Kasumi-1 (cell line): ENCODE measurements around the gene PPFIA1.
"Not testable (repeated sequence)": the region's sequence is repeated elsewhere in the genome, so short reads cannot be mapped to it uniquely, and the experiment has no call there.

Experiments
- DNase-seq, 2 experiments: peaks; one replicate each; lab custom pipeline; 2025; lab: John Stamatoyannopoulos, UW

PPFIA1 gene

GRCh38 chr11:70251659-70252321 is 18.7 kb upstream of the PPFIA1 start:
- DNase-seq, result no peak

- DNase-seq, result no peak
These were observed 17.6 kb upstream of the PPFIA1 start for GRCh38 chr11:70252844-70253243.

GRCh38 chr11:70255477-70256116 is 14.9 kb upstream of the PPFIA1 start:
- DNase-seq, result no peak

GRCh38 chr11:70259077-70259476 is 11.4 kb upstream of the PPFIA1 start:
- not testable (repeated sequence) for DNase-seq

- no peak for DNase-seq
These were observed 7.5 kb upstream of the PPFIA1 start for GRCh38 chr11:70262951-70263350.

- DNase-seq, result no peak
These were observed 7.1 kb upstream of the PPFIA1 start for GRCh38 chr11:70263363-70263762.

- no peak for DNase-seq
These were observed 5.1 kb upstream of the PPFIA1 start for GRCh38 chr11:70265341-70265740.

- DNase-seq, result no peak
These were observed 3.0 kb upstream of the PPFIA1 start for GRCh38 chr11:70267405-70267950.

GRCh38 chr11:70268526-70268925 is 2.0 kb upstream of the PPFIA1 start:
- no peak for DNase-seq

- peak; percentile 22 to 28 for DNase-seq
These were observed 573 bp downstream of the PPFIA1 start for GRCh38 chr11:70270877-70271648.

GRCh38 chr11:70271649-70271953 is 1.1 kb downstream of the PPFIA1 start:
- no peak for DNase-seq

- DNase-seq, result no peak
These were observed 1.5 kb downstream of the PPFIA1 start for GRCh38 chr11:70272009-70272408.

- no peak for DNase-seq
These were observed 8.5 kb downstream of the PPFIA1 start for GRCh38 chr11:70278994-70279393.

GRCh38 chr11:70281156-70281609 is 10.7 kb downstream of the PPFIA1 start:
- DNase-seq, result no peak

- no peak for DNase-seq
These were observed 11.5 kb downstream of the PPFIA1 start for GRCh38 chr11:70282012-70282411.

GRCh38 chr11:70288721-70289120 is 18.2 kb downstream of the PPFIA1 start:
- DNase-seq, result no peak

GRCh38 chr11:70289582-70289981 is 19.1 kb downstream of the PPFIA1 start:
- no peak for DNase-seq

GRCh38 chr11:70290361-70291065 is 20.0 kb downstream of the PPFIA1 start:
- DNase-seq, result no peak

- DNase-seq, result no peak
These were observed 21.7 kb downstream of the PPFIA1 start for GRCh38 chr11:70292166-70292565.

- DNase-seq, result no peak
These were observed 22.4 kb downstream of the PPFIA1 start for GRCh38 chr11:70292863-70293262.

- not testable (repeated sequence) for DNase-seq
These were observed 24.7 kb downstream of the PPFIA1 start for GRCh38 chr11:70295166-70295565.

GRCh38 chr11:70296681-70297080 is 26.2 kb downstream of the PPFIA1 start:
- DNase-seq, result no peak
